Measurements from ENCODE around the gene FAM186B.
"Not testable (repeated sequence)": the region's sequence is repeated elsewhere in the genome, so short reads cannot be mapped to it uniquely, and the experiment has no call there.

Gene FAM186B

DNA sequence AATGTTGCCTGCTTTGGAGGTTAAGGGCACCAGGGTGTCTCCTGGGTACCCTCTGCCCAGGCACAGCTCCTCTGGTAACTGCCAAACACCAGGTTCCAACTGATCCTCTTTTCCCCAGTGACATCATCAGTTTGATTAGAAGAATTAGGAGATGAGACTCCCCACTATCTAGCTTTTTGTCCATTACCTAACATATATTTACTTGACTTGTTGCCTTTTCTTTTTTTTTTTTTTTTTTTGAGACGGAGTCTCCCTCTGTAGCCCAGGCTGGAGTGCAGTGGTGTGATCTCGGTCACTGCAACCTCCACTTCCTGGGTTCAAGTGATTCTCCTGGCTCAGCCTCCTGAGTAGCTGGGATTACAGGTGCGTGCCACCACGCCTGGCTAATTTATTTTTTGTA is at the start of gene FAM186B:
Gene FAM186B, minus strand, starts transcription at position 101 of the 400 bp plus-strand sequence. CDS start 162 bp downstream, outside the sequence.
- H3K36me3 Mint-ChIP-seq (ENCODE audit: low read depth); H3K4me1 Mint-ChIP-seq (ENCODE audit: low read depth); H3K27ac Mint-ChIP-seq; H3K4me3 Mint-ChIP-seq; H3K9me3 Mint-ChIP-seq; H3K27me3 Mint-ChIP-seq: not testable (repeated sequence)

GRCh38 chr12:49654715-49655114 is 49.3 kb upstream of the FAM186B start:
- Mint-ChIP-seq H3K9me3 (no peaks in the 10 kb centered on the region), H3K27ac (no peak overlapping the region), H3K27me3 (no peaks in the 10 kb centered on the region), H3K4me3 (no peak overlapping the region), H3K36me3 (ENCODE audit: low read depth) (peaks cover 59% of the 10 kb centered on the region), H3K4me1 (ENCODE audit: low read depth) (peaks cover 9% of the 10 kb centered on the region)

DNA sequence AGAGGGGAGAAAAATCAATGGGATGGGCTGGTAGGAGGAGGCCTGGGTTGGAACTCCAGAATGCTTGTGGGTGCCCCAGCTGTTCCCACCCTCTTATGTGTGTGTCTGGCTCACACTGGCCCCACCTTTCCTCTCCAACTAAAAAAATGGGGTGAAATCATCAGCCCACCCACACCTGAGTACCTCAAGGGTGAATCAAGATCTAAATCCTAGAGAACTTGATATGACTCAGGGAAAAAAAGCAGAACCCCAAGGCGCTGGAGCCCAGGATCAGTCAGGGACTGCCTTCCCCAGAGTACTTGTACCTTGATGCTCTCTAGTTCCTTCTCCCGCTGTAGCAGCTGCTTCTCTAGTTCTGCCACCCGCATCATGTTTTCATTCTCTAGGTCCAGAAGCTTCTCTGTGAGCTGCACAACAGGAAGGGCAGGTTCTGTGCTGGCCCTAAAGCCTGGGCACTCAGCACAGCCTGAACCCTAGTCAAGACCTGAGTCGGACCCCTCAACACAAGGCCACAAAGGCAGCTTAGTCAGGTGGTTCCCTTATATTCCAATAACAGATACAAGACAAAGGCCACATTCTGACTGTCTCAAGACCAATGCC is 47.6 kb upstream of the FAM186B start:
- H3K4me1 Mint-ChIP-seq (ENCODE audit: low read depth): peaks cover 9% of the 10 kb centered on the region
- no peaks in the 10 kb centered on the region for H3K9me3 Mint-ChIP-seq
- peaks cover 58% of the 10 kb centered on the region for H3K36me3 Mint-ChIP-seq (ENCODE audit: low read depth)
- H3K27me3 Mint-ChIP-seq: no peaks in the 10 kb centered on the region
- no peak overlapping the region for H3K4me3 Mint-ChIP-seq
- peak overlapping the region; percentile 20 for H3K27ac Mint-ChIP-seq

- H3K4me1 Mint-ChIP-seq (ENCODE audit: low read depth): peaks cover 7% of the 10 kb centered on the region
- peaks cover 55% of the 10 kb centered on the region for H3K36me3 Mint-ChIP-seq (ENCODE audit: low read depth)
- H3K27ac Mint-ChIP-seq: no peak overlapping the region
- H3K4me3 Mint-ChIP-seq: no peak overlapping the region
- H3K9me3 Mint-ChIP-seq: no peaks in the 10 kb centered on the region
- no peaks in the 10 kb centered on the region for H3K27me3 Mint-ChIP-seq
Measured at GRCh38 chr12:49651855-49652254, 46.4 kb upstream of the FAM186B start.

- Mint-ChIP-seq H3K4me3 (no peak overlapping the region), H3K9me3 (no peaks in the 10 kb centered on the region), H3K4me1 (ENCODE audit: low read depth) (peaks cover 13% of the 10 kb centered on the region), H3K36me3 (ENCODE audit: low read depth) (peaks cover 50% of the 10 kb centered on the region), H3K27ac (peak overlapping the region; percentile 51), H3K27me3 (no peaks in the 10 kb centered on the region)
Measured at GRCh38 chr12:49649892-49650291, 44.5 kb upstream of the FAM186B start.

GRCh38 chr12:49649445-49649844 is 44.0 kb upstream of the FAM186B start:
- Mint-ChIP-seq H3K9me3 (no peaks in the 10 kb centered on the region), H3K4me3 (no peak overlapping the region), H3K27ac (no peak overlapping the region), H3K36me3 (ENCODE audit: low read depth) (peaks cover 49% of the 10 kb centered on the region), H3K27me3 (no peaks in the 10 kb centered on the region), H3K4me1 (ENCODE audit: low read depth) (peaks cover 17% of the 10 kb centered on the region)

- H3K4me3 Mint-ChIP-seq: no peak overlapping the region
- peaks cover 45% of the 10 kb centered on the region for H3K36me3 Mint-ChIP-seq (ENCODE audit: low read depth)
- H3K27ac Mint-ChIP-seq: no peak overlapping the region
Measured at GRCh38 chr12:49648712-49649003, 43.2 kb upstream of the FAM186B start.

DNA sequence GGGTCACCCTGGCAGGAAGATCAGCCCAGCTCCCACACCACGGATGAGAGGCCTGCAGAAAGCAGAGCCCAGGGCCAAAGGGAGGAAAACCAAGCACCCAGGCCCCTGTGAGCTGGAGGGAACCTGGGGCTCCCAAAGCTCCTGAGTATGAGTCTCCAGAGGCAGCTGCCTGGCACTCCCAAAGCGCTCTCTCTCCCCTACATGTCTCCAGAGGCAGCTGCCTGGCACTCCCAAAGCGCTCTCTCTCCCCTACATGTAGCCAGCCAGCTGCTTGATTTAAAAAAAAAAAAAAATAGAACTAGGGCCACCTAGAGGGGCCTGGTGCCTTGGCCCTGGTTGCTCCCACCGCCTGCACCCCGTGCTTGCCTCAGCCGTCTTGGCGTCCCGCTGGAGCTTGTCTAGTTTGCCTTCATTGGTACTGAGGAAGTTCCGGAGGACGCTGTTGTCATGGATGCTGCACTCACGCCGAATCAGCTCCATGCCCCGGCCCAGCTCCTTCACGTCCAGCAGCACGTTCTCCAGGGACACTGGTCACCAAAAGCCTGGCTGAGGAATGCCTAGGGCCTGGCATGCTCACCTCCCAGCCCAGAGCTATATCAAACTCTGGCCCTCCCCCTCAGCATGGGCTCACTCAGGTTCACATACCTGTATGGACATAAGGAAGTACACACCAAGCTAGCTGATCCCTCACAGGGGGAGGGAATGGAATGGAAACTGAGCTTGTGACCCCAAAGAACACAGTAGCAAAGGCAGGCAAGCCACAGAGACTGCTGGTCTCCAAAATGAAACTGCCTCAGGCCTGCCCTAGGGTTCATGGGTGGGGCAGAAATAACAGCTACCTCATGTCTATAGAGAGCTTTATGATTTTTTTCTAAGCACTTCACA is 42.6 kb upstream of the FAM186B start:
- Mint-ChIP-seq H3K9me3 (no peaks in the 10 kb centered on the region), H3K27ac (no peak overlapping the region), H3K36me3 (ENCODE audit: low read depth) (peaks cover 48% of the 10 kb centered on the region), H3K4me3 (no peak overlapping the region), H3K4me1 (ENCODE audit: low read depth) (peaks cover 19% of the 10 kb centered on the region), H3K27me3 (no peaks in the 10 kb centered on the region)

More at GRCh38 chr12:49648712-49649003, 43.2 kb upstream of the FAM186B start:
- Mint-ChIP-seq H3K9me3 (no peaks in the 10 kb centered on the region), H3K4me1 (ENCODE audit: low read depth) (peaks cover 19% of the 10 kb centered on the region), H3K27me3 (no peaks in the 10 kb centered on the region)

- H3K9me3 Mint-ChIP-seq: no peaks in the 10 kb centered on the region
- H3K27ac Mint-ChIP-seq: no peak overlapping the region
- peaks cover 19% of the 10 kb centered on the region for H3K4me1 Mint-ChIP-seq (ENCODE audit: low read depth)
- H3K4me3 Mint-ChIP-seq: no peak overlapping the region
- peaks cover 41% of the 10 kb centered on the region for H3K36me3 Mint-ChIP-seq (ENCODE audit: low read depth)
- no peaks in the 10 kb centered on the region for H3K27me3 Mint-ChIP-seq
Measured at GRCh38 chr12:49646871-49647654, 41.6 kb upstream of the FAM186B start.

- Mint-ChIP-seq H3K4me3 (no peak overlapping the region), H3K9me3 (no peaks in the 10 kb centered on the region), H3K27ac (peak overlapping the region; percentile 34), H3K27me3 (no peaks in the 10 kb centered on the region), H3K4me1 (ENCODE audit: low read depth) (peaks cover 19% of the 10 kb centered on the region), H3K36me3 (ENCODE audit: low read depth) (peaks cover 39% of the 10 kb centered on the region)
Measured at GRCh38 chr12:49646331-49646830, 40.9 kb upstream of the FAM186B start.

DNA sequence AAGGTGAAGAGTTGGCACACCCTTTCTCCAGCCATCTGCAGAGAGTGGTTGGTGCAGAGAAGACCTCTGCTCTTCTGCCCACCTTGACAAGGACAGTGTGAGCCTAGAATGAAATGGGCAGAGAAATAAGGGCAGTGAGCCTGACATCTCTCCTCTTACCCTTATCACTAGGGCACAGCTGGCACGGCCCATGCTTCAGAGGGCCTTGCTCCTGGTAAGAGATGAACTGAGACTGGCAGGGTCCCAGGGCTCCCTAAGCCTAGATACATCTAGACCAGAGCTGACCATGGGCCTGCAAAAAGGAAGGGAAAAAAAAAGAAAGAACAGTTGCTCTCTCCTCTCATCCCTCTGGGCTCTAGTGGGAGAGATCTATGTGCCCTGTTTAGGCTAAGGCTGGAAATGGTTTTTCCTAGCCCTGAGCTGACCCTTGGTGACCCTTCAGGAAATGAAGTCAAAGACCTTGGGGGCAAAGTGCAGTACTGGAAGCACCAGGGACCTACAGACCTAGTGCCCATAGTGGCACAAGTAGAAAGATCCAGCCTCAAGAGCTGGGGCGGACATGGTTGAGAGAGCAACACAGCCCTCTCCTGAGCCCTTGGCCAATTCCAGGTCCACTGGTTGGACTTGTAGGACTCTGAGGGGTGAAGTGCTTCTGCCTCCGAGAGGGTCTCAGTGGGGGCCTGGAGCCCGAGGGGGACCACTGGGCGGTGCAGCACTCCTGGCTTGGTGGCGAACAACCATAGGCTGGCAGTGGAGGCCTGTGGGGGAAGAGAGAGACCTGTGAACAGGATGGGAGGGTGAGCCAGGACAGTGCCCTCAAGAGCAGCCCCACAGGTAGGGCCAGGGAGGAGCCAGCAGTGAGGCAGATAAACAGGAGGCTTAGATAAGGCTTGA is 40.0 kb upstream of the FAM186B start:
- H3K4me1 Mint-ChIP-seq (ENCODE audit: low read depth): peaks cover 19% of the 10 kb centered on the region
- no peaks in the 10 kb centered on the region for H3K9me3 Mint-ChIP-seq
- H3K27ac Mint-ChIP-seq: peak overlapping the region; percentile 34
- H3K36me3 Mint-ChIP-seq (ENCODE audit: low read depth): peaks cover 39% of the 10 kb centered on the region
- no peaks in the 10 kb centered on the region for H3K27me3 Mint-ChIP-seq
- no peak overlapping the region for H3K4me3 Mint-ChIP-seq

DNA sequence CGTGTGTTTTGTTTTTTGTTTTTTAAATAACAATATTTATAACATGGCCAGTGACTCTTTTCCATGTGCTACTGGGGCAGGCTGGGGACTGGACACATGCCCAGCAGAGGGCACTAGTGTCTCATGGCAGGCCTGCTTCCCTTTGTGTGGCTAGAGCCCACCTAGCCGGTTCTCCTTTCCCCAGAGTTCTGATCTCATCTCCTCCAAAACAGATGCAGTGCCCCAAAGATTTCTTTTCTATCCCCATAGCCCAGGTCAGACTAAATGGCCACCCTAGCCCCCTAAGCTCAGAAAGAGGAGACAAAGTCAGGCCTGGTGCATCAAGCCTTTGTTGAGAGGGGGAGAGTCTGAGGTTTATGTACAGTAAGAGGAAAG is 39.2 kb upstream of the FAM186B start:
- peaks cover 33% of the 10 kb centered on the region for H3K36me3 Mint-ChIP-seq (ENCODE audit: low read depth)

DNA sequence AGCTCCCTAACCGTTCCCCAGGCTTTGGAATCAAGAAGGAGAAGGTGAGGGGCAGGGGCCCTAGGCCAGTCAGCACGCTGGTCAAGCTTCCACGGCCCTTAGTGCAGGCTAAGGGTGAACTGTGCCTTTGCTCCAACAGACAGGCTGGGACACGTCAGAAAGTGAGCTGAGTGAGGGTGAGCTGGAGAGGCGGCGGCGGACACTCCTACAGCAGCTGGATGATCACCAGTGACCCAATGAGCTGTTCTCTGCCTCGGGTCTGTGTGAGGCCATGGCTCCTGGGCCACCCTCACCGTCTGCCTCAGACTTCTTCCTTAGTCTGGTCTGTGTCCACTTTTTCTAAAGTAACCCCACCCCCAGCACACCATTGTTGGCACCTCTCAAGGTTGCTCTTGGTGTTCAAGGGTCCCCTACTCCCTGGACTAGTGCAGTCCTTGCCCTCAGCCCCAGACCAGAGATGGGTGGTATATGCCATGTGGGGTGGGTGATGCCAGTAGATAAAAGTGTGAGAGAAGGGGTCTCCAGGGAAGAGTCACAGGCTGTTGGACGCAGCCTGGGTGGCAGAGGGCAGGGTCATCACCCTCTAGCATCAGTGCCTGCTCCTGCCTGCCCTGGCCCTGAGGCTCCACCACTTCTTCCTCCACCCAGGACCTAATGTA is 38.7 kb upstream of the FAM186B start:
- H3K27me3 Mint-ChIP-seq: no peaks in the 10 kb centered on the region
- H3K36me3 Mint-ChIP-seq (ENCODE audit: low read depth): peaks cover 33% of the 10 kb centered on the region
- H3K4me1 Mint-ChIP-seq (ENCODE audit: low read depth): peaks cover 24% of the 10 kb centered on the region
- peak overlapping the region; percentile 81 for H3K27ac Mint-ChIP-seq
- H3K4me3 Mint-ChIP-seq: no peak overlapping the region
- H3K9me3 Mint-ChIP-seq: no peaks in the 10 kb centered on the region

More for the DNA sequence above, 39.2 kb upstream of the FAM186B start:
- H3K27ac Mint-ChIP-seq: peak overlapping the region; percentile 81
- peaks cover 19% of the 10 kb centered on the region for H3K4me1 Mint-ChIP-seq (ENCODE audit: low read depth)
- no peaks in the 10 kb centered on the region for H3K27me3 Mint-ChIP-seq
- H3K9me3 Mint-ChIP-seq: no peaks in the 10 kb centered on the region
- H3K4me3 Mint-ChIP-seq: no peak overlapping the region

GRCh38 chr12:49643135-49643534 is 37.7 kb upstream of the FAM186B start:
- H3K27me3 Mint-ChIP-seq: no peaks in the 10 kb centered on the region
- H3K9me3 Mint-ChIP-seq: no peaks in the 10 kb centered on the region
- no peak overlapping the region for H3K4me3 Mint-ChIP-seq
- peaks cover 26% of the 10 kb centered on the region for H3K4me1 Mint-ChIP-seq (ENCODE audit: low read depth)
- H3K27ac Mint-ChIP-seq: no peak overlapping the region
- peaks cover 27% of the 10 kb centered on the region for H3K36me3 Mint-ChIP-seq (ENCODE audit: low read depth)

Data from stimulated activated naive CD8-positive, alpha-beta T cell treated with anti-CD3 and anti-CD28 coated beads, Interleukin-15, Interleukin-2, amounts not matched to agents 100 ng/mL and 50 ng/mL, for 24 hours (primary cell).